HG03439 (cell line): Measurements from ENCODE around the gene LRRC32.
"Not testable (repeated sequence)": the region's sequence is repeated elsewhere in the genome, so short reads cannot be mapped to it uniquely, and the experiment has no call there.

Experiments used
- ATAC-seq: cut with Tn5 transposase; IDR thresholded peaks from one replicate; pipeline ENCODE4 v1.9.1; 2021; ENCODE audit warnings: mild to moderate bottlenecking, moderate library complexity; ENCODE audit not compliant: unreplicated experiment

LRRC32 gene

DNA sequence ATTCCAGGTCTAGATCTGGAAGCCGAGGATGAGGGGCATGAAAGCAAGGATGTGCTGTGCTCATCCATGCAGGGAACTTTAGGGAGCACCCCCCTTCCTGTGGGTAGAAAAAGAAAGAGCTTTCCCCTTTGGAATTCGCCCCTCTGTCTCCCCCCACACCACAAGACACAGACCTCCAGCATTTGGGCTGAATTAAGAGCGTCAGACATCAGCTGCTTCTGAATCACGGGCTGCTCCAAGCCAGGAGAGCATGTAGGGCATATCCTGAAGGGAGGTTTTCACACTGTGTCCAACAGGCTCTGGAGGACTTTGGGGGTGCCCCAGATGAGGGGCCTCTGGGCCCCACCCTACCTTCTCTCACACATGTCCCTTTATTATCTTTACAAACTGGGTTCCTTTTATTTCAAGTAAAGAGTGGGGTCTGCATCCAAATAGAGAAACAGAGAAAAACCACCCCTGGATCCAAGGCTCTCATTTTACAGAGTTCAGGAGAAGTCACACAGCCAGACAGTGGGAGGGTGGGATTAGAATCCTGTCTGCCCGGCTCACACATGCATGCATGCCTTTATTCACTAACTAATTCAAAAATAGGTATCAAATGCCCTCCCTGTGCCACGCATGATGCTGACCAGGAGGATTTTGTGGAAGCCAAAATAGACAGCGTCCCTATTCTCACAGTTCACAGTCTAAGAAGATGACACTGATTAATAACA is 52.8 kb downstream of the LRRC32 start:
- ATAC-seq: no peak

DNA sequence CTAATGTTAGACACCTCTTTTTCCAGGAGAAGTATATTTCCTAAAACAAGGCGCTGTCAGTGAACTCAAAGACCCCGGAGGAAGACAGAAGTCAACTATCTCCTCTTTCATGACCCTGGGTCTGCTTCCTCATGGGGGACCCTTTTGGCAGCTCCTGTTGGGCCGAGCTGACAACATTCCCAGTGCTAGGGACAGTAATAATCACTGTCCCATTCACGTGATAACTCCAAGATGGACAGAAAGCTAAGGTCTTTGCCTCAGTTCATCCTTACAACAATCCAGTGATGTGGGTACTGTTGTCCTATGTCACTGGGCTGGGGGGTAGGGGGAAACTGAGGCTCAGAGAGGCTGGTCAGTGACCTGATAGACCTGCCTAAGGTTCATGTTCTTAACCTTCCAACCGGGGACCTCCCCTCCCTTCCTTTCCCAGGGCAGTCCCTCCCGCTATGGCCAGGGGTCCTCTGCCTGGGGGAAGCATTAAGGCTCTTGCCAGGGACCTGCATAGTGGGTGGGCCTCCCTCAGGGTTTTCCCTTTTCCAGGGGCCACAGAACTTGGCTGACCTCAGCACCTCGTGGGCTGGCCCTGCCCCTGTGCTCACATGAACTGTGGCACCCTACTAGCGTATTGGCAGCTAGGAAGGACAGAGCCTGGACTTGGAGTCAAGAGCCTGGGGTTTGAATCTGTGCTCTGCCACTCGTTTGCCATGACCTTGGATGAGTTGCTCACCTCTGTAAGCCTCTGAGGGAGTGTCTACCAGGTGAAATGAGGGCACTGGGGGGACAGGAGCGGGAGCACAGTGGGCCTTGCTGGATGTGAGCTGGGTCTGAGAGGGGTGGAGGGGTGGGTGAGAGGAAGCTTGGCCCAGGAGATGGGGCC is 53.6 kb downstream of the LRRC32 start:
- no peak for ATAC-seq

DNA sequence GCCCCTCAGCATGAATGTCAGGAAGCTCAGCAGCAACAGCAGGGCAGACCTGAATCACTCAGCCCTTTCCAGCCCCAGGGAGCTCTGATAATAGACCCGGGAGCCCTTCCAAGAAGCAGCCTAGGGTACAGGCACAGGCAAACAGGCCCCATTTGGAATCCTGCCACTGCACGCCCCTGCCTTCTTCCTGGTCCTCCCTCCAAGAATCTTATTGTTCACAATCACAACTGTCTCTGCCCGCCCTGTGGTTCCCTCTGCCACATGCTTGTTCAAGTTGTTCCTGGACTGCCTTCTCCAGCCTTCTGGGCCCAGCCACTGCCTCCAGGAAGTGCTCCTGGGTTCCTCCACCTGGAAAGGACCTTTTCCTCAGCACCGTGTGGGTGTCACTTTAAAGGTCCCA is 54.6 kb downstream of the LRRC32 start:
- no peak for ATAC-seq

DNA sequence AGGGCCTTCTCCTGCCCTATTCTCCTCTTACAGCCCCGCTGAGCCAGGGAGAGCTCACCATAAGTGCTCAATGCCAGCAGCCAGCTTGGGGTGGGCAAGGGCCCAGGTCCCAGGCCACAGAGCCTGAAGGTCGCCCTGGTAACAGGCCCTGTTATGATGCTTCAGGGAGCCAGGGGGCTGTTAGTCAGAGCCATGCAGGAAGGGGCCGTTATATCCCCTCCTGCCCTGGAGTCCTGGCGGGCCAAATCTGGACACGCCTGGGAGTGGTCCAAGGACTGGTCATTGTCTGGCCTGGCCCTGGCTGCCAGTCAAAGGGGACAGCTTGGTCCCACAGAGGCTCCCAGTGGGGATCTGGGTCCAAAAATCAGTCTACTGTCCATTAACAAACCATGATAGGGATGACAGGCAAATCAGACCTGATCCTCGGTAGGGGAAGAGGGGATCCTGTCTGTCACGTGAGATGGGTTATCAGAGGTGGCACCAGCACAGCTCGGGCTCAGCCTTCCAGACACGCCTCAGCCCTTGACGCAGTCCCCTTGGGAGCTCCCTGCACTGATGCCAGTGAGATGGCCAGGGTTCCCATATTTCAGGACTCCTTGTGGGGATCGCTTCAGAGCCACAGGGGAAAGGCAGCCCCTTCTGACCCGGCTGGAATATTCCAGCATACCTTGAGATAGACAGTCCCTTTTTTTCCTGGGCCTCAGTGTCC is 55.9 kb downstream of the LRRC32 start:
- ATAC-seq: no peak

DNA sequence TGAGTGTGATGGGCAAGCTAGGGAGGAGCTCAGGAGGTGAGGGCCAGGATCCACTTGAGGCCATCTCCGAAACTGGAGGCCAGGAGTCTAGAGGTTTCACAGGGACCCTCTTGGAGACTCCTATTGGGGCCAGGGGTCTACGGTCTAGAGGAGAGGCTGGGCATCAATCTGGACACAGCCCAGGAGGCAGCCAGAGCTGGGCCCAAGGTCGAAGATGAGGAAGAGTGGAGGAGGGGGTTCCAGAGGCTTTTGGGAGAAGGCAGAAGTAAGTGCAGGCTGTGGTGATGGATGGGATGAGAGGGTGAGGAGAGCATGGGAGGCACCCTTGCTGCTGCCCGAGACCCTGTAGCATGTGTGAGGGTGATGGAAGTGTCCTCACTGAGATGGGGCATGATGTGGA is 56.6 kb downstream of the LRRC32 start:
- ATAC-seq: no peak

DNA sequence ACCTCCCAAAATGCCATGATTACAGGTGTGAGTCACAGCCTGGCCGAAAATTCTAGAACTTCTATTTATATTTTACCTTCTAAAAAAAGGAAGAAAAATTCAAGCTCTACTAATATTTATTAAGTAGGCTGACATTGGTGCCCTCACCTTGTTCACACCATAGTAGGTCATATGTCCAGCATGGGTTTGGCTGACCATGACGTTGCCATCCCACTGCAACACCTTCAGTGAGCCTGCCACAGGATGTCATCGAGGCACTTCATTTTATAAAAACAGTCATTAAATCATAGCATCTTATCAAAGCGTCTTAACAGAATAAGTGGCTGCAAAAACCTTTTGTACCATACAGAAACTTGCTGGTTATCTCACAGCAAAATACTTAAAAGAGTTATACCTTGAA is 58.3 kb downstream of the LRRC32 start:
- ATAC-seq: no peak

DNA sequence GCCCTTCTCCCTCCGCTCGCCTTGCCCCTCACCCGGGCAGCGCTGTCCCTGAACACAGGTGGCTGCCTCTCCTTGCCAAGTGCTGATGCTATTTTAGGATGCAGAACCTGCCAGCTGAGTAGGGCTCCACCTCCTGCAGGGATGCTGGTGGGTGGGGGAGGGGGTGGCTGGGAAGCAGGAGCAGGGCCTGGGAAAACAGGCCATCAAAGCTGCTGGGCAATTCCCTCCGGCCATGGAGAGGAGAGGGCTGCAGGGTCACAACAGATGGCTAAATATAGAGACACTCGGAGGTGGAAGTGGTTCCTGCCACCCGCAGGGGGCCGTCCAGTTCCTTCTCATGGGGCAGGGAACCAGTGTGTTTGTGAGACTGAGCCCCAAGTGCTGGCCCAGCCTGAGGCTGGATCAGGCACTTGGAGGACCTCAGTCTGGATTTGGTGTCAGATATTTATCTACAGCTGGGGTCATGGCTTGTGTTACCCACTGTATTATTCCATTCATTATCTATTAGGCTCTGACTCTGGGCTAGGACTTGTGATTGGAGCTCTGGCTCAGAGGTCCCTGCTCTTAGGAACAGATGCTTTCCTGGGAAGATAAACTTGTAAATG is 59.6 kb downstream of the LRRC32 start:
- no peak for ATAC-seq

DNA sequence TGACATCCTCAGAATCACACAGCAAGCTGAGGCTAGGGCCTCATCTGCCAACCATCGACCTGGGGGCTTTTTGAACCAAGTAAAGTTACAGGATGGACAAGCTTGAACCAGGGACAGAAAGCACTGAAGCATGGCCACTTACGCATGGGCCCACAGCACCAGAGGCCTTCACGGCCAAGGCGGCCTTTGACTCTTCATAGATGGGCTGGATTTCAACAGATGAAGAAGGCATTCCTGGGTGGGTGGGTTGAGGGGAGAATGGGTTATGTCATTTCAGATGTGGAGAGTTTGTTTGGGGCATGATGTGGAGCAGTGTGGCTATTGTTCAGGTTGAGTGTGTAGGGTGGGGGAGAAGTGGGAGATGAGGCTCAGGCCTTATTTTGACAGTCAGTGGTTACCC is 60.2 kb downstream of the LRRC32 start:
- no peak for ATAC-seq

DNA sequence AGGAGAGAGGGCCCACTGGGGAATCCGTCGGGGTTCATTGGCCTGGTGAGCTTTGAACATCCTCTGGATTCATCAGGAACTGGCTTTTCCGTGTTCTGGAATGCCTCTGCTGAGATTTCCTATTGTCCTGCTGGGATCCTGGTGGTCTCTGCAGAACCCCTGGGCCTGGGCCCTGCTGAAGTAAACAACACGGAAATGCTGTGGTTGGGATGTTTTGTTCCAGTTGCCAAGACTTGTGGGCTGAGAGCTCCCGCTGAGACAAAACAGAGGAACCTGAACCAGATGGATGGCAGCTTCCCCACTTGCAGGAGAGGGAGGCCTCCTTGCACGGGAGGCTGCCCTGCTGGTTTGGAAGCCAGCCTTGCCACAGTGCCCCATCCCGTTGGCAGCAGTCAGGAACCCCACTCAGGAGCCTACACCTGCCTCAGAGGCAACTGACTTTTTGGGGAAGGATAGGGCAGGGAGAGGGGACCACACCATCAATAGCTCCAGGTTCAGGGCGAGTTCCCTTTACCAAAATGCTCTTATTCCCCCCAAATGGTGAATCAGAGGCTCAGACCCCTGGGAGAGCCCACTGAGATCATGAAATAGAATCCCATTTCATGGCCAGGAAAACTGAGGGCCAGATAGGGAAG is 60.7 kb downstream of the LRRC32 start:
- no peak for ATAC-seq

DNA sequence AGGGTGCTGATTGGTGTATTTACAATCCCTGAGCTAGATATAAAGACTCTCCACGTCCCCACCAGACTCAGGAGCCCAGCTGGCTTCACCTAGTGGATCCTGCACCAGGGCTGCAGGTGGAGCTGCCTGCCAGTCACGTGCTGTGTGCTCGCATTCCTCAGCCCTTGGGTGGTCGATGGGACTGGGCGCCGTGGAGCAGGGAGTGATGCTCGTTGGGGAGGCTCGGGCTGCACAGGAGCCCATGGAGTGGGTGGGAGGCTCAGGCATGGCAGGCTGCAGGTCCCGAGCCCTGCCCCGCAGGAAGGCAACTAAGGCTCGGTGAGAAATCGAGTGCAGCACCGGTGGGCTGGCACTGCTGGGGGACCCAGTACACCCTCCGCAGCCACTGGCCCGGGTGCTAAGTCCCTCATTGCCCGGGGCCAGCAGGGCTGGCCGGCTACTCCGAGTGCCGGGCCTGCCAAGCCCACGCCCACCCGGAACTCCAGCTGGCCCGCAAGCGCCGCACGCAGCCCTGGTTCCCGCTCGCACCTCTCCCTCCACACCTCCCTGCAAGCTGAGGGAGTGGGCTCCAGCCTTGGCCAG is 61.6 kb downstream of the LRRC32 start:
- ATAC-seq: not testable (repeated sequence)

DNA sequence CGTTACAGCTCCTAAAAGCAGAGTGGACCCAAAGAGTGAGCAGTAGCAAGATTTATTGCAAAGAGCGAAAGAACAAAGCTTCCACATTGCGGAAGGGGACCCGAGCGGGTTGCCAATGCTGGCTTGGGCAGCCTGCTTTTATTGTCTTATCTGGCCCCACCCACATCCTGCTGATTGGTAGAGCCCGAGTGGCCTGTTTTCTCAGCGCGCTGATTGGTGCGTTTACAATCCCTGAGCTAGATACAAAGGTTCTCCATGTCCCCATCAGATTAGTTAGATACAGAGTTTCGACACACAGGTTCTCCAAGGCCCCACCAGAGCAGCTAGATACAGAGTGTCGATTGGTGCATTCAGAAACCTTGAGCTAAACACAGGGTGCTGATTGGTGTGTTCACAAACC is 62.3 kb downstream of the LRRC32 start:
- ATAC-seq: not testable (repeated sequence)
